ENCODE data around the gene DOP1A.

DNA sequence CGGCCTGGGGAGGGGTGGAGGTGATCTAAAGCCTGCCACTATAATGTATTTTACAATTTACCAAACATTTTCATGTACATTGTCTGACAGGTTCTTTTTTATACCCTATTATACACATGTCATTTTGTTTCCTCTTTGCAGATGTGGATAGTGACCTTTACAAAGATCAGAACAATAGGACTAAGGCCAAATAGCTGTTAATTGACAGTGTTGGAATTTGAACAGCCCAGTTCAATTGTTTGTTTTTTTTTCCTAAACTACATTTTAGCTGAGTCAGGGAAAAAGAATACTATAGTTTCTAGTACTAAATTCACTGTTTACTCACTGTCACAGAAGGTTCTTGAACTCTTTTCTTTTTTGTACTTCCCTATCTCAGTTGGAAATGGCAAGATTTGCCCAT, 85.4 kb downstream of the DOP1A start:
- TF ChIP-seq EP300 (IDR thresholded peaks at IDR 0.05): no peak
- no peak for TF ChIP-seq POLR2AphosphoS5 (IDR thresholded peaks at IDR 0.05)
- no peak for TF ChIP-seq POLR2A (IDR thresholded peaks at IDR 0.05)
